Naive thymus-derived CD8-positive, alpha-beta T cell (primary cell): ENCODE measurements around the gene SATB2. TPM values are rescaled to one million over a fixed set of nuclear protein-coding genes. Genes with fewer than 3 reads are reported as not detected.

Source experiments
- ATAC-seq, 2 donors: fragments of 150-1000 bp; cut with Tn5 transposase in 1 of 2; sonication (Bioruptor Pico), chemical (Tn5 transposase) in 1 of 2; 1 replicate in 1 of 2; 2 replicates in 1 of 2; pipeline ENCODE4 v1.10.0; 2021; ENCODE audit warnings: mild to moderate bottlenecking in 2 of 2, moderate library complexity in 2 of 2
- POLR2A ChIA-PET: fragments of 350-600 bp; sonication (Branson Sonifier 250); formaldehyde crosslinking; loops from one replicate; lab custom pipeline; 2021; ENCODE audit warnings: antibody characterized with exemption; lab: Charles Lee
- DNase-seq, 10 donors: peaks; one replicate each; pipeline versions ENCODE4 v3.0.0 to v3.0.0-alpha.2; 2020 to 2022
- H3K27ac Mint-ChIP-seq, 10 donors: one replicate each; pipeline ENCODE4 v1.8.0; 2020 to 2022; ENCODE audit warnings: mild to moderate bottlenecking in 10 of 10, mixed read lengths in 10 of 10, moderate library complexity in 4 of 10, inconsistent platforms in 1 of 10
- H3K27me3 Mint-ChIP-seq, 5 donors: one replicate each; pipeline ENCODE4 v1.8.0; 2021 to 2022; ENCODE audit warnings: mixed read lengths in 5 of 5
- H3K36me3 Mint-ChIP-seq, 3 donors: one replicate each; pipeline ENCODE4 v1.8.0; 2020 to 2022; ENCODE audit warnings: mixed read lengths in 3 of 3, mild to moderate bottlenecking in 2 of 3, inconsistent platforms in 1 of 3
- H3K4me1 Mint-ChIP-seq, 4 donors: one replicate each; pipeline ENCODE4 v1.8.0; 2021 to 2022; ENCODE audit warnings: mixed read lengths in 4 of 4
- H3K4me3 Mint-ChIP-seq, 10 donors: one replicate each; pipeline ENCODE4 v1.8.0; 2020 to 2022; ENCODE audit warnings: mild to moderate bottlenecking in 10 of 10, mixed read lengths in 10 of 10, moderate library complexity in 6 of 10, inconsistent platforms in 1 of 10
- H3K9me3 Mint-ChIP-seq, 9 donors: one replicate each; pipeline ENCODE4 v1.8.0; 2020 to 2022; ENCODE audit warnings: mixed read lengths in 9 of 9, mild to moderate bottlenecking in 3 of 9, inconsistent platforms in 1 of 9, moderate library complexity in 1 of 9
- polyA plus RNA-seq, 3 donors: library from polyadenylated mRNA; unstranded; fragments of 300-500 nt; fragmentation: Illumina TruSeq; gene quantifications; one replicate each; pipeline ENCODE4 v1.2.3, GENCODE V29; 2021
- total RNA-seq, 8 experiments: library from RNA in 2 of 8; stranded (reverse) in 2 of 8; gene quantifications; one replicate each; pipeline ENCODE4 v1.2.3 and lab custom pipeline; 2021 to 2026

SATB2 gene
- total and polyA plus RNA-seq, 5 experiments from 2014 or later, result 0.02 to 0.74 (median 0.46) TPM; not detected in 1

- POLR2A ChIA-PET, result no interaction called here
- no peak for ATAC-seq
- Mint-ChIP-seq H3K27me3 (peaks cover 0 to 10% (median 3%) of the 10 kb centered on the region in 5 donors), H3K36me3 (no peaks in the 10 kb centered on the region), H3K9me3 (peaks cover 0 to 4% (median 0%) of the 10 kb centered on the region in 9 donors), H3K27ac (no peak overlapping the region), H3K4me3 (no peak overlapping the region), H3K4me1 (no peaks in the 10 kb centered on the region)
- no peak for DNase-seq
These were observed 140.1 kb downstream of the SATB2 start for GRCh38 chr2:199317646-199318045.

- peaks cover 0 to 4% (median 0%) of the 10 kb centered on the region in 9 donors for H3K9me3 Mint-ChIP-seq
- H3K27ac Mint-ChIP-seq, result peak overlapping the region in 1 of 10 donors; percentile 50
- ATAC-seq, result no peak
- H3K4me1 Mint-ChIP-seq, result no peaks in the 10 kb centered on the region
- peaks cover 0 to 10% (median 3%) of the 10 kb centered on the region in 5 donors for H3K27me3 Mint-ChIP-seq
- no peaks in the 10 kb centered on the region for H3K36me3 Mint-ChIP-seq
- no peak overlapping the region for H3K4me3 Mint-ChIP-seq
- POLR2A ChIA-PET, result no interaction called here
- DNase-seq, result no peak
These were observed 140.9 kb downstream of the SATB2 start for GRCh38 chr2:199316851-199317250.

GRCh38 chr2:199315299-199316179, 142.2 kb downstream of the SATB2 start:
- H3K36me3 Mint-ChIP-seq, result no peaks in the 10 kb centered on the region
- H3K27ac Mint-ChIP-seq, result no peak overlapping the region
- ATAC-seq, result no peak
- POLR2A ChIA-PET, result no interaction called here
- H3K4me1 Mint-ChIP-seq, result no peaks in the 10 kb centered on the region
- peak in 1 of 10 donors; percentile 3 for DNase-seq
- peaks cover 0 to 4% (median 0%) of the 10 kb centered on the region in 9 donors for H3K9me3 Mint-ChIP-seq
- no peak overlapping the region for H3K4me3 Mint-ChIP-seq
- peaks cover 0 to 10% (median 4%) of the 10 kb centered on the region in 5 donors for H3K27me3 Mint-ChIP-seq

GRCh38 chr2:199312931-199313330, 144.8 kb downstream of the SATB2 start:
- H3K36me3 Mint-ChIP-seq, result no peaks in the 10 kb centered on the region
- ATAC-seq (no peak), DNase-seq (no peak)
- H3K27me3 Mint-ChIP-seq, result peaks cover 0 to 5% (median 0%) of the 10 kb centered on the region in 5 donors
- no peak overlapping the region for H3K4me3 Mint-ChIP-seq
- no peaks in the 10 kb centered on the region for H3K4me1 Mint-ChIP-seq
- H3K9me3 Mint-ChIP-seq, result peaks cover 0 to 4% (median 0%) of the 10 kb centered on the region in 9 donors
- H3K27ac Mint-ChIP-seq, result no peak overlapping the region
- POLR2A ChIA-PET, result no interaction called here

GRCh38 chr2:199310771-199311585, 146.8 kb downstream of the SATB2 start:
- Mint-ChIP-seq H3K4me3 (no peak overlapping the region), H3K4me1 (no peaks in the 10 kb centered on the region), H3K36me3 (no peaks in the 10 kb centered on the region), H3K9me3 (peaks cover 0 to 4% (median 0%) of the 10 kb centered on the region in 9 donors), H3K27me3 (peaks cover 0 to 5% (median 0%) of the 10 kb centered on the region in 5 donors), H3K27ac (no peak overlapping the region)
- no peak for ATAC-seq
- POLR2A ChIA-PET, result no interaction called here
- no peak for DNase-seq

GRCh38 chr2:199309973-199310372, 147.8 kb downstream of the SATB2 start:
- Mint-ChIP-seq H3K4me3 (no peak overlapping the region), H3K27ac (no peak overlapping the region), H3K27me3 (peaks cover 0 to 3% (median 0%) of the 10 kb centered on the region in 5 donors), H3K9me3 (peaks cover 0 to 2% (median 0%) of the 10 kb centered on the region in 9 donors), H3K36me3 (no peaks in the 10 kb centered on the region), H3K4me1 (no peaks in the 10 kb centered on the region)
- no peak for DNase-seq
- POLR2A ChIA-PET, result no interaction called here
- no peak for ATAC-seq

GRCh38 chr2:199309411-199309810, 148.3 kb downstream of the SATB2 start:
- H3K4me1 Mint-ChIP-seq, result no peaks in the 10 kb centered on the region
- POLR2A ChIA-PET, result no interaction called here
- H3K36me3 Mint-ChIP-seq, result no peaks in the 10 kb centered on the region
- no peak overlapping the region for H3K27ac Mint-ChIP-seq
- H3K4me3 Mint-ChIP-seq, result no peak overlapping the region
- peaks cover 0 to 3% (median 0%) of the 10 kb centered on the region in 5 donors for H3K27me3 Mint-ChIP-seq
- peaks cover 0 to under 1% (median 0%) of the 10 kb centered on the region in 9 donors for H3K9me3 Mint-ChIP-seq
- DNase-seq, result no peak
- no peak for ATAC-seq

- Mint-ChIP-seq H3K4me3 (no peak overlapping the region), H3K27me3 (peaks cover 0 to 5% (median 0%) of the 10 kb centered on the region in 5 donors), H3K27ac (no peak overlapping the region), H3K4me1 (no peaks in the 10 kb centered on the region), H3K9me3 (no peaks in the 10 kb centered on the region), H3K36me3 (no peaks in the 10 kb centered on the region)
- ATAC-seq, result no peak
- POLR2A ChIA-PET, result no interaction called here
- no peak for DNase-seq
These were observed 149.2 kb downstream of the SATB2 start for GRCh38 chr2:199308567-199308966.

- POLR2A ChIA-PET, result no interaction called here
These were observed 150.3 kb downstream of the SATB2 start for GRCh38 chr2:199307461-199307860.

GRCh38 chr2:199306116-199306515, 151.6 kb downstream of the SATB2 start:
- ATAC-seq, result no peak
- no peaks in the 10 kb centered on the region for H3K36me3 Mint-ChIP-seq
- no peak for DNase-seq

More at GRCh38 chr2:199307461-199307860, 150.3 kb downstream of the SATB2 start:
- no peak for DNase-seq
- Mint-ChIP-seq H3K9me3 (no peaks in the 10 kb centered on the region), H3K27me3 (peaks cover 0 to 6% (median 4%) of the 10 kb centered on the region in 5 donors), H3K27ac (no peak overlapping the region), H3K4me1 (no peaks in the 10 kb centered on the region), H3K4me3 (no peak overlapping the region), H3K36me3 (no peaks in the 10 kb centered on the region)
- ATAC-seq, result no peak

GRCh38 chr2:199303728-199304177, 154.0 kb downstream of the SATB2 start:
- ATAC-seq, result no peak
- POLR2A ChIA-PET, result no interaction called here
- Mint-ChIP-seq H3K9me3 (no peaks in the 10 kb centered on the region), H3K27ac (no peak overlapping the region), H3K4me1 (no peaks in the 10 kb centered on the region), H3K36me3 (no peaks in the 10 kb centered on the region), H3K4me3 (no peak overlapping the region), H3K27me3 (peaks cover 0 to 6% (median 5%) of the 10 kb centered on the region in 5 donors)
- no peak for DNase-seq

More at GRCh38 chr2:199306116-199306515, 151.6 kb downstream of the SATB2 start:
- no peaks in the 10 kb centered on the region for H3K4me1 Mint-ChIP-seq
- no peak overlapping the region for H3K4me3 Mint-ChIP-seq
- H3K27ac Mint-ChIP-seq, result no peak overlapping the region
- POLR2A ChIA-PET, result no interaction called here
- no peaks in the 10 kb centered on the region for H3K9me3 Mint-ChIP-seq
- H3K27me3 Mint-ChIP-seq, result peaks cover 0 to 6% (median 4%) of the 10 kb centered on the region in 5 donors

GRCh38 chr2:199302851-199303250, 154.9 kb downstream of the SATB2 start:
- H3K4me3 Mint-ChIP-seq, result no peak overlapping the region
- ATAC-seq, result no peak
- POLR2A ChIA-PET, result no interaction called here
- H3K36me3 Mint-ChIP-seq, result no peaks in the 10 kb centered on the region
- H3K9me3 Mint-ChIP-seq, result peaks cover 0 to 1% (median 0%) of the 10 kb centered on the region in 9 donors
- peaks cover 0 to 7% (median 5%) of the 10 kb centered on the region in 5 donors for H3K27me3 Mint-ChIP-seq
- H3K27ac Mint-ChIP-seq, result no peak overlapping the region
- H3K4me1 Mint-ChIP-seq, result no peaks in the 10 kb centered on the region
- no peak for DNase-seq
